HCT116 (cell line): Measurements from ENCODE around the gene CCM2. TPM values are rescaled to one million over a fixed set of nuclear protein-coding genes. Genes with fewer than 3 reads are reported as not detected.
"Not testable (repeated sequence)": the region's sequence is repeated elsewhere in the genome, so short reads cannot be mapped to it uniquely, and the experiment has no call there.

ENCODE experiments used
- ATAC-seq: fragments of 200-7000 bp; cut with Tn5 transposase; 2 replicates; pipeline ENCODE4 v1.9.1; 2020; ENCODE audit warnings: mild to moderate bottlenecking, moderate library complexity
- BruUV-seq: library from RNA; stranded (reverse); fragments of 400-500 nt; replicated peaks from 2 replicates; lab custom pipeline; 2021; lab: Mats Ljungman, UMichigan
- CTCF ChIA-PET: fragments of 300-600 bp; sonication (Branson Sonifier 250); formaldehyde crosslinking; loops from one replicate; lab custom pipeline; 2021; ENCODE audit warnings: antibody characterized with exemption; lab: Charles Lee
- POLR2A ChIA-PET: fragments of 300-600, 350-600 bp; sonication (Branson Sonifier 250); formaldehyde crosslinking; loops from one replicate; lab custom pipeline; 2021; ENCODE audit warnings: antibody characterized with exemption; lab: Charles Lee
- RAD21 ChIA-PET, 2 experiments: fragments of 300-600 bp; sonication (Branson Sonifier 250); formaldehyde crosslinking; loops; one replicate each; lab custom pipeline; 2023; ENCODE audit warnings: low total read pairs in 2 of 2; ENCODE audit not compliant: uncharacterized antibody in 2 of 2, unreplicated experiment in 2 of 2, low non-redundant PET in 1 of 2; lab: Charles Lee
- DNase-seq: peaks from one replicate; pipeline ENCODE4 v3.0.0-alpha.2; 2010; ENCODE audit warnings: low read depth, low spot score
- H2AFZ ChIP-seq: fragments of 200-600 bp; shearing (Covaris generic), sonication (generic); 2 replicates; pipeline ENCODE4 v1.6.1; 2017; ENCODE audit warnings: low read depth, mixed run types, mixed read lengths, antibody characterized with exemption, low read length; ENCODE audit not compliant: poor library complexity, severe bottlenecking
- H3K27ac ChIP-seq: 2 replicates; pipeline ENCODE4 v1.5.1; 2012; ENCODE audit warnings: low read depth, low read length
- H3K27me3 ChIP-seq: fragments of 200-600 bp; sonication (generic); 2 replicates; pipeline ENCODE4 v1.6.1; 2016; ENCODE audit warnings: mixed run types, low read length, mixed read lengths; ENCODE audit not compliant: insufficient read depth
- H3K36me3 ChIP-seq, 2 experiments: fragments of 200-500 bp in 1 of 2; fragments of 200-600 bp in 1 of 2; sonication (Bioruptor generic) in 1 of 2; sonication (generic) in 1 of 2; 2 replicates each; pipeline versions ENCODE4 v1.5.1 to v1.6.1; 2014 to 2016; ENCODE audit warnings: low read length in 2 of 2, inconsistent platforms in 1 of 2, mixed read lengths in 1 of 2, mixed run types in 1 of 2; ENCODE audit not compliant: insufficient read depth in 2 of 2, control insufficient read depth in 1 of 2
- H3K4me1 ChIP-seq, 2 experiments: fragments of 200-600 bp in 1 of 2; sonication (generic) in 1 of 2; 2 replicates each; pipeline versions ENCODE4 v1.5.1 to v1.6.1; 2012 to 2017; ENCODE audit warnings: low read length in 2 of 2, inconsistent platforms in 1 of 2, mild to moderate bottlenecking in 1 of 2, mixed read lengths in 1 of 2, mixed run types in 1 of 2, moderate library complexity in 1 of 2; ENCODE audit not compliant: insufficient read depth in 2 of 2, control insufficient read depth in 1 of 2
- H3K4me2 ChIP-seq: fragments of 200-600 bp; sonication (generic); 2 replicates; pipeline ENCODE4 v1.6.1; 2017; ENCODE audit warnings: mixed run types, low read length, mixed read lengths
- H3K4me3 ChIP-seq, 2 experiments: fragments of 200-600 bp in 1 of 2; sonication (generic) in 1 of 2; replicated peaks in 1 of 2; 2 replicates each; pipeline ENCODE4 v1.5.1; 2011 to 2016; ENCODE audit warnings: low read length in 2 of 2, control low read depth in 1 of 2, low read depth in 1 of 2, mild to moderate bottlenecking in 1 of 2, mixed read lengths in 1 of 2, mixed run types in 1 of 2
- H3K79me2 ChIP-seq: fragments of 200-600 bp; sonication (generic); 2 replicates; pipeline ENCODE4 v1.6.1; 2017; ENCODE audit warnings: mild to moderate bottlenecking, mixed run types, low read length, moderate library complexity, mixed read lengths; ENCODE audit not compliant: insufficient read depth
- H3K9ac ChIP-seq: fragments of 200-600 bp; sonication (generic); 2 replicates; pipeline ENCODE4 v1.6.1; 2016; ENCODE audit warnings: low read length, mixed read lengths
- H3K9me2 ChIP-seq: fragments of 200-600 bp; sonication (generic), shearing (Covaris generic); 2 replicates; pipeline ENCODE4 v1.6.1; 2017; ENCODE audit warnings: mixed run types, mild to moderate bottlenecking, moderate library complexity; ENCODE audit not compliant: insufficient read depth
- H3K9me3 ChIP-seq, 2 experiments: fragments of 200-500 bp in 1 of 2; fragments of 200-600 bp in 1 of 2; sonication (Bioruptor generic) in 1 of 2; sonication (generic) in 1 of 2; 2 replicates each; pipeline ENCODE4 v1.6.1; 2014 to 2017; ENCODE audit warnings: low read length in 2 of 2, mixed read lengths in 2 of 2, inconsistent platforms in 1 of 2, low read depth in 1 of 2, mild to moderate bottlenecking in 1 of 2, mixed run types in 1 of 2, moderate library complexity in 1 of 2; ENCODE audit not compliant: control insufficient read depth in 1 of 2, insufficient read depth in 1 of 2
- H4K20me1 ChIP-seq: fragments of 200-600 bp; sonication (generic), shearing (Covaris generic); 2 replicates; pipeline ENCODE4 v1.6.1; 2017; ENCODE audit warnings: mixed run types, mild to moderate bottlenecking, moderate library complexity; ENCODE audit not compliant: insufficient read depth
- POLR2AphosphoS5 ChIP-seq: IDR thresholded peaks from 2 replicates; pipeline ENCODE4 v1.6.1; 2011; ENCODE audit warnings: mild to moderate bottlenecking, low read depth, low read length, moderate library complexity
- RAD21 ChIP-seq: IDR thresholded peaks from 2 replicates; pipeline ENCODE4 v1.6.1; 2012; ENCODE audit warnings: low read depth, mild to moderate bottlenecking
- SP1 ChIP-seq: IDR thresholded peaks from 2 replicates; pipeline ENCODE4 v1.6.1; 2012; ENCODE audit warnings: low read depth
- ZNF274 ChIP-seq: fragments of 200-500 bp; sonication (Bioruptor generic); IDR thresholded peaks from 2 replicates; pipeline ENCODE4 v1.6.1; 2014; ENCODE audit warnings: mild to moderate bottlenecking, low read depth, low read length, inconsistent platforms
- intact Hi-C: fragments of 100-400 bp; cut with micrococcal nuclease; formaldehyde crosslinking; loops from 2 replicates; pipeline ENCODE4 v1.10.0; 2022
- total RNA-seq: library from RNA; stranded (reverse); gene quantifications from one replicate; pipeline ENCODE4 v1.2.1, GENCODE V29; 2021; ENCODE audit not compliant: unreplicated experiment
- TF ChIP-seq, protein P1 (sequence below): IDR thresholded peaks from 2 replicates; pipeline ENCODE4 v1.6.1; 2012
- TF ChIP-seq, protein P2 (sequence below), 3 experiments: fragments of 200-600 bp in 1 of 3; sonication (generic) in 1 of 3; IDR thresholded peaks in 2 of 3; conservative IDR thresholded peaks in 1 of 3; 2 replicates each; pipeline ENCODE4 v1.5.1; 2012 to 2017; ENCODE audit warnings: low read depth in 2 of 3, low read length in 2 of 3, antibody characterized with exemption in 1 of 3, borderline replicate concordance in 1 of 3, control low read depth in 1 of 3, mild to moderate bottlenecking in 1 of 3, mixed read lengths in 1 of 3, mixed run types in 1 of 3, moderate library complexity in 1 of 3; ENCODE audit not compliant: insufficient read depth in 1 of 3

Gene CCM2
- total RNA-seq, 1 experiment from 2014 or later: 34.4 TPM

GRCh38 chr7:45033261-45033930 lies 33.4 kb downstream of the CCM2 start:
- POLR2A ChIA-PET: no interaction called here
- Histone ChIP-seq H3K36me3 (no peaks in the 10 kb centered on the region), H3K79me2 (0 out of 2 replicates have a peak, but pooled peaks cover 7% of the 10 kb centered on the region), H3K27me3 (no peaks in the 10 kb centered on the region), H3K4me1 (no peaks in the 10 kb centered on the region; a peak in 2 of 4 replicates), H3K9me2 (no peaks in the 10 kb centered on the region), H4K20me1 (no peaks in the 10 kb centered on the region), H3K27ac (no peak overlapping the region), H3K9ac (no peak overlapping the region)
- DNase-seq: no peak
- CTCF ChIA-PET: no interaction called here
- ATAC-seq: no peak
- intact Hi-C loops: no loop called here
- TF ChIP-seq, protein P1, sequence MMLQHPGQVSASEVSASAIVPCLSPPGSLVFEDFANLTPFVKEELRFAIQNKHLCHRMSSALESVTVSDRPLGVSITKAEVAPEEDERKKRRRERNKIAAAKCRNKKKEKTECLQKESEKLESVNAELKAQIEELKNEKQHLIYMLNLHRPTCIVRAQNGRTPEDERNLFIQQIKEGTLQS: no peak
- TF ChIP-seq RAD21 (no peak), SP1 (no peak), POLR2AphosphoS5 (no peak), ZNF274 (no peak)
- TF ChIP-seq, all 23 proteins: peak for 0
- RAD21 ChIA-PET: no interaction called here
- Histone ChIP-seq H2AFZ (no peak overlapping the region), H3K9me3 (no peaks in the 10 kb centered on the region), H3K4me2 (no peak overlapping the region), H3K4me3 (no peak overlapping the region)
- BruUV-seq: no TSS peak

DNA sequence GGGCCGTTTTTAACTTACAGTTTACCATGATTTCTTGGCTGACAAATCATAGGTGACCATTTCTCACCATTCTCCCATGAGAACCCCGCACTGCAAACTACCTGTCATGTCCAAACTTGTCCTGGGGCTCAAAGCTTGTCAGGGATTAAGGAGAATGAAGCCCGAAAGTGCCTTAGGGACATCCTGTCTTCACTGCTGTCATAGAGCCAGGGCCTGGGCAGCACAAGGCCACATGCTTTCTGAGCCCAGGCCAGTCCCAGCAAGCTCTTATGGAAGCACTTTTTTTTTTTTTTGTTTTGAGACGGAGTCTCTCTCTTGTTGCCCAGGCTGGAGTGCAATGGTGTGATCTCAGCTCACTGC lies 33.9 kb downstream of the CCM2 start:
- Histone ChIP-seq H3K79me2 (0 out of 2 replicates have a peak, but pooled peaks cover 7% of the 10 kb centered on the region), H2AFZ (no peak overlapping the region)
- no peak for ATAC-seq

GRCh38 chr7:45034710-45035109 lies 34.7 kb downstream of the CCM2 start:
- BruUV-seq, DNase-seq, POLR2A ChIA-PET, H2AFZ ChIP-seq, H3K4me1 ChIP-seq, H3K79me2 ChIP-seq, H3K27ac ChIP-seq, H3K27me3 ChIP-seq, RAD21 ChIA-PET, H3K9me3 ChIP-seq, intact Hi-C loops, H3K9ac ChIP-seq, CTCF ChIA-PET, H3K9me2 ChIP-seq, H3K4me2 ChIP-seq, H3K4me3 ChIP-seq, H4K20me1 ChIP-seq, ATAC-seq, H3K36me3 ChIP-seq: not testable (repeated sequence)

More for the DNA sequence above, 33.9 kb downstream of the CCM2 start:
- Histone ChIP-seq H3K9ac (no peak overlapping the region), H3K27me3 (no peaks in the 10 kb centered on the region), H3K9me3 (no peaks in the 10 kb centered on the region), H3K27ac (no peak overlapping the region), H4K20me1 (no peaks in the 10 kb centered on the region), H3K4me2 (no peak overlapping the region), H3K4me1 (no peaks in the 10 kb centered on the region; a peak in 2 of 4 replicates), H3K36me3 (no peaks in the 10 kb centered on the region), H3K4me3 (no peak overlapping the region), H3K9me2 (no peaks in the 10 kb centered on the region)
- TF ChIP-seq ZNF274: no peak
- TF ChIP-seq, protein P2, sequence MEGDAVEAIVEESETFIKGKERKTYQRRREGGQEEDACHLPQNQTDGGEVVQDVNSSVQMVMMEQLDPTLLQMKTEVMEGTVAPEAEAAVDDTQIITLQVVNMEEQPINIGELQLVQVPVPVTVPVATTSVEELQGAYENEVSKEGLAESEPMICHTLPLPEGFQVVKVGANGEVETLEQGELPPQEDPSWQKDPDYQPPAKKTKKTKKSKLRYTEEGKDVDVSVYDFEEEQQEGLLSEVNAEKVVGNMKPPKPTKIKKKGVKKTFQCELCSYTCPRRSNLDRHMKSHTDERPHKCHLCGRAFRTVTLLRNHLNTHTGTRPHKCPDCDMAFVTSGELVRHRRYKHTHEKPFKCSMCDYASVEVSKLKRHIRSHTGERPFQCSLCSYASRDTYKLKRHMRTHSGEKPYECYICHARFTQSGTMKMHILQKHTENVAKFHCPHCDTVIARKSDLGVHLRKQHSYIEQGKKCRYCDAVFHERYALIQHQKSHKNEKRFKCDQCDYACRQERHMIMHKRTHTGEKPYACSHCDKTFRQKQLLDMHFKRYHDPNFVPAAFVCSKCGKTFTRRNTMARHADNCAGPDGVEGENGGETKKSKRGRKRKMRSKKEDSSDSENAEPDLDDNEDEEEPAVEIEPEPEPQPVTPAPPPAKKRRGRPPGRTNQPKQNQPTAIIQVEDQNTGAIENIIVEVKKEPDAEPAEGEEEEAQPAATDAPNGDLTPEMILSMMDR (IDR thresholded peaks at IDR 0.05 in 2 of 3, conservative IDR thresholded peaks at IDR 0.05 in 1 of 3; ENCODE audit: borderline replicate concordance in 1 of 3, insufficient read depth in 1 of 3, low read depth in 2 of 3, low read length in 2 of 3): no peak
- ChIA-PET RAD21 (no interaction called here), POLR2A (no interaction called here), CTCF (no interaction called here)
- intact Hi-C loops: no loop called here
- no TSS peak for BruUV-seq
- DNase-seq: no peak
